Sigmoid colon (tissue), 4 donors: Measurements from ENCODE around the gene CACNA1A.

Experiments
- POLR2A ChIP-seq, 2 donors: fragments of 450-650 bp; IDR thresholded peaks; one replicate each; pipeline ENCODE4 v1.6.1; 2016; ENCODE audit warnings: antibody characterized with exemption in 2 of 2, mild to moderate bottlenecking in 2 of 2, moderate library complexity in 2 of 2
- POLR2AphosphoS5 ChIP-seq, 4 donors: sonication (generic); formaldehyde crosslinking; IDR thresholded peaks; one replicate each; pipeline ENCODE4 v1.6.1; 2017; ENCODE audit warnings: antibody characterized with exemption in 4 of 4
- TF ChIP-seq, protein P1 (sequence below), 4 experiments: fragments of 450-650 bp in 3 of 4; fragments of 200-600 bp in 1 of 4; IDR thresholded peaks; one replicate each; pipeline ENCODE4 v1.5.1; 2016 to 2019; ENCODE audit warnings: antibody characterized with exemption in 4 of 4, mild to moderate bottlenecking in 3 of 4, moderate library complexity in 2 of 4

DNA sequence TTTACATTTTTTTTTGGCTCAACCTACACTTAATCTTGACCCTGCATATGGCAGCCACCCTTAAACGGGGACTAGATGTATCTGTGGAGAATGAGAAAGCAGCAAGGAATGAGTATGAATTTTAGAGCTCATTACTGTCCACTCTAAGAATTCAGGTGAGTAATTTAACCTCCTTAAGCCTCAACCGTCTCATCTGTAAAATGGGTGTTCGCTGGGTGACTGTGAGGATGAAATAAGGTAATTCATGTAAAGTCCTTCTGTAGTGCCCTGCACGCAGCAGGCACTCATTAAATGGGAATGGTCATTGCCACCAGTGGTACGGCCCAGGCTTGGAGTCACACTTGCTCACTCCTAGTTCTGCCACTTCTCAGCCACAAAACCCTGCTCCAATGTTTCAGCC lies 135.3 kb downstream of the CACNA1A start:
- TF ChIP-seq, protein P1, sequence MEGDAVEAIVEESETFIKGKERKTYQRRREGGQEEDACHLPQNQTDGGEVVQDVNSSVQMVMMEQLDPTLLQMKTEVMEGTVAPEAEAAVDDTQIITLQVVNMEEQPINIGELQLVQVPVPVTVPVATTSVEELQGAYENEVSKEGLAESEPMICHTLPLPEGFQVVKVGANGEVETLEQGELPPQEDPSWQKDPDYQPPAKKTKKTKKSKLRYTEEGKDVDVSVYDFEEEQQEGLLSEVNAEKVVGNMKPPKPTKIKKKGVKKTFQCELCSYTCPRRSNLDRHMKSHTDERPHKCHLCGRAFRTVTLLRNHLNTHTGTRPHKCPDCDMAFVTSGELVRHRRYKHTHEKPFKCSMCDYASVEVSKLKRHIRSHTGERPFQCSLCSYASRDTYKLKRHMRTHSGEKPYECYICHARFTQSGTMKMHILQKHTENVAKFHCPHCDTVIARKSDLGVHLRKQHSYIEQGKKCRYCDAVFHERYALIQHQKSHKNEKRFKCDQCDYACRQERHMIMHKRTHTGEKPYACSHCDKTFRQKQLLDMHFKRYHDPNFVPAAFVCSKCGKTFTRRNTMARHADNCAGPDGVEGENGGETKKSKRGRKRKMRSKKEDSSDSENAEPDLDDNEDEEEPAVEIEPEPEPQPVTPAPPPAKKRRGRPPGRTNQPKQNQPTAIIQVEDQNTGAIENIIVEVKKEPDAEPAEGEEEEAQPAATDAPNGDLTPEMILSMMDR (IDR thresholded peaks at IDR 0.05): no peak
- no peak for TF ChIP-seq POLR2A (IDR thresholded peaks at IDR 0.05)
- TF ChIP-seq POLR2AphosphoS5 (IDR thresholded peaks at IDR 0.05): no peak
